HG03103 (cell line): ENCODE measurements around the gene MSI2.

Experiments used
- ATAC-seq: cut with Tn5 transposase; IDR thresholded peaks from one replicate; pipeline ENCODE4 v1.9.1; 2021; ENCODE audit warnings: low read depth; ENCODE audit not compliant: unreplicated experiment

Gene MSI2

GRCh38 chr17:57682701-57683100 lies 426.4 kb downstream of the MSI2 start:
- ATAC-seq: no peak

GRCh38 chr17:57684711-57685498 lies 428.6 kb downstream of the MSI2 start:
- ATAC-seq: no peak

DNA sequence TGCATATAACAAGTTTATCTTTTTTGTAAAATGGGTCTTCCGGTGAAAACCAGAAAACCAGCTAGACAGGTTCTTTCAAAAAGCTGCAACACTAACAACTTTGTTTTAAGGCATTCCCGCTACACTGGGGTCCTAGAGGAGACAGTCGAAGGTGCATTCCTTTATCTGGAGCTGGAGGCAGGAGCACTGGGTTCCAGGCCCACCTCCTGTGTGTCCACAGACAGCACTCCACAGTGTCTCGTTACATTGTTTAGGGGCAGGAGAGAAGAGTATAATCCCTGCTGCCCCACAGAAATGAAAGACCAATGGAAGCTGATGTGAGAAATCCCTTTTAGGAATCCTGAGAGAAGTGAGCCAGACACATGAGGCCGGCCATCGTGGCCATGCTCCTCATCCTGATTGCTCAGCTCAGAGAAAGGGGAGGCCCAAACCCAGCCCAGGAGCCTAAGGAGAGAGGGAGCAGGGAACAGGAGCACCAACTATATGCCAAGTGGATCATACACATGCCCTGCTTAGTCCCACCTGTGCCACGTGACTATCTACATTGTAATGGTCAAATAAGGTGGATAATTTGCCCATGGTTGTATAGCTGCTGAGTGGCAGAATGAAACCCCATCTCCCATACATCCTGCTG lies 429.3 kb downstream of the MSI2 start:
- no peak for ATAC-seq

DNA sequence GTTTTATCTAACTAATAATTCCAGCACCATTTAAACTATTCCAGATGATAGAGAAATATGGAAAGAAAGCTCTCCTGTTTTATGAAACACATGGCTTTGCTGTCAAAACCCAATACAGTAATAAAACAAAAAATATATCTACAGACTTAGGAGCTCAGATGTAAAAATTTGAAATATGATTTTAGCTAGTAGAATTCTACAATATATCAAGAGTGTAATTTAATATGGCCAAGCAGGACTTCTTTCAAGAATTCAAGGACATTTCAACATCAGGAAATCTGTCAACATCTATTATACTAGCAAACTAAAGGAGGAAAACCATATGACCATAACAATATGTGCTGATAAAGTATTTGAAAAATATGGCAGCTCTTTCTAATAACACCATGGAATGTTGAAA lies 431.3 kb downstream of the MSI2 start:
- ATAC-seq: no peak

- no peak for ATAC-seq
Observed at GRCh38 chr17:57689254-57689653, 432.9 kb downstream of the MSI2 start.

- no peak for ATAC-seq
Observed at GRCh38 chr17:57691939-57692338, 435.6 kb downstream of the MSI2 start.

DNA sequence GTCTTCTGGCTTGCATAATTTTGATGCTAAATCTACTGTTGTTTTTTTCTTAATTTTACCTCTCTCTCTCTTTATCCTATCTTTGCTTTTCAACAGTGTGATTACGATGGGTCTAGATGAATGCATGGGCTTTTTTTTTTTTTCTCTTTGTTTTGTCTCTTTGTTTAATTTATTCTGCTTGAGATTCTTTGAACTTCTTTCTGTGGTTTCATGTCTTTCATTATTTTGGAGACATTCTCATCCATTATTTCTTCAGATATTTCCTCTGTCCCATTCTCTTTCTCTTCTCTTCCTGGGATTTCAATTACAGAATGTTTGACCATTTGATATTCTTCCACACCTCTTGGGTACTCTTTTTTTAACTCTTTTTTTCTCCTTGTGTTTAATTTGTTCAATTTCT lies 436.4 kb downstream of the MSI2 start:
- no peak for ATAC-seq

DNA sequence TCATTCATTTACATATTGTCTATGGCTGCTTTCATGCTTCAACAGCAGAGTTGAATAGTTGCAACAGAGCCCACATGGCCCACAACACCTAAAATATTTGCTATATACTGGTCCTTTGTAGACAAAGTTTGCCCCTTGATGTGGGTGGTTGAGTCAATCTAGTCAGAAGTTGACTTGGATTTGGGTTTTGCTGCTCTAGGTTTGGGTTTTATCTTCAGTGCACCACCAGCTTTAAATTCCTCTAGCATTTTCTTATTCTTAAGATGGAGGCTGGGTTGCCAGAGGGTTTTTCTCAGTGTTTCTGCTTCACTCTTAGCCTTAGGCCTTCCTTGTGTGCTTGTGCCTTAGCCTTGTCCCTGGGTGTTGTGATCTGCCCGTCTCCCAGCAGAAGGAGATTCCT lies 437.7 kb downstream of the MSI2 start:
- ATAC-seq: no peak

- no peak for ATAC-seq
Observed at GRCh38 chr17:57696050-57696449, 439.7 kb downstream of the MSI2 start.

DNA sequence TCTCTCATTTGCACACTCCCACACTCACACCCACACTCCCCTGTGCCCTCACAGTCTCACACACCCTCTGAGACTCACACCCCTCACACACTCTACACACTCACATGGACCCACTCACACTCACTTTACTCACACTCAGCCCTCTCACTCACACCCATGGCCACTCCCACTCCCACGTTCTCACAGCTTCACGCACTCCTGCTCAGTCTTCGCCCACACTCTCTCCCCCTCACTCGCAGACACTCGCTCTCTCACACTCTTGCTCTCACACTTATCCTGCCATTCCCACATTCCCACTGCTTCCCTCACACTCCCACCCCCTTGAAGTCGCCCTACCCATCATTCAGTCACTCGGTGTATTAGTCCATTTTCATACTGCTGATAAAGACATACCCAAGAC lies 440.9 kb downstream of the MSI2 start:
- ATAC-seq: no peak

DNA sequence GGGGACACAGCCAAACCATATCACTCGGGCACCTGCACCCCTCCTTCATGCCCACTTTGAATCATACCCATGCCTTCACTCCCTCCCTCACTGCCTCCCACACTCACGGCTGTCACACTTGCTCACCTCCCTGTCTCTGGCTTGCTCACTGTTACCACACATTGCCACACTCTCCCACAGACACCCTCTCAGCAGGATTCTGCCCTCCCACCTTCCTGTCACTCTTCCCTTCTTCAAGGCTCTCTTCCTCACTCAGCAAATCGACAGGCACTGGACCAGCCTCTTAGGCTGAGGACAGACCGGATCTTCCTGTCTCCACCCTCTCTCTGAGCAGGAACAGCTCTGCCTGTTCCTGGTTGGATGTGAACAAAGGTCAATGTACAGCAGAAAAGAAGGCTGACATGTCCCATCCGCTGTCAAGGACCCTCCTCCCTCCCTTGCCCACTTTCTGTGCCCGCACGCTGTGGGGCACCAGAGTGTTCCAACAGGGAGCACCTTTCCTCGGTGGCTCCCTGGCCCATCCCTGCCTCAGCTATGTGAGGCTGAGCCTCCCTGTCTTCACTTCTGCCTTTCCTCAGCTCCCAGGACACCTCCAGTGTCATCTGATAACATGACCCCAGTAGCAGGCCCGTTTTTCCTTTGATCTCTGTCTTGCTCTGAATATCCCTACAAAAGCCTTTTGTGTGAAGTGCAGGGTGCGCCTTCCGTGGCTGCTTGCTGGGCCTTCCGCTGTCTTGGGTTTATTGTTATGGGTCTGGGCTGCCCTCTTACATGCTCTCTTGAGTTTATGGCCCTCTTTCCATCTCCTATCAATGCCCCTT lies 441.8 kb downstream of the MSI2 start:
- ATAC-seq: no peak

DNA sequence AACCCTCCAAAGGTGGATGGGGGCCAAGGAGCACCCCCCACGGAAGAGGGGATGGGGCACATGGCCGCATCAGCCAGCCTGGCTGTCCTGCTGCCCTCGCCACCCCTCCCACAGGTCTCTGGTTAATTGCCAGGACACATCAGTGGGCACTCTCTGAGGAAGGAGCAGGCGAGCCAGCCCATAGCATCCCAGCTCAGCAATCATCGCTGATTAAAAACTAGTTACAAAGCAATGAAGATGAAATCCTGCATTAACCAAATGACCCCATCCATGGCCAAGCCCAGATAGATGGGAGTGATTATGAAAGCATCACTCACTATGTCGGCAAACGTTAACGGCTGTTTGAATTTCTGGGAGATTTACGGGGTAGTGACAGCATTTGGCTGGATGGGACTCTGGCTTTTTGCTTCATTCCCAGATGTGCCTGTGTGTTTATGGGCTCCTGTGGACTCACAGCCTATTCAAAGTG lies 443.5 kb downstream of the MSI2 start:
- ATAC-seq: no peak

GRCh38 chr17:57701124-57701523 lies 444.8 kb downstream of the MSI2 start:
- no peak for ATAC-seq

DNA sequence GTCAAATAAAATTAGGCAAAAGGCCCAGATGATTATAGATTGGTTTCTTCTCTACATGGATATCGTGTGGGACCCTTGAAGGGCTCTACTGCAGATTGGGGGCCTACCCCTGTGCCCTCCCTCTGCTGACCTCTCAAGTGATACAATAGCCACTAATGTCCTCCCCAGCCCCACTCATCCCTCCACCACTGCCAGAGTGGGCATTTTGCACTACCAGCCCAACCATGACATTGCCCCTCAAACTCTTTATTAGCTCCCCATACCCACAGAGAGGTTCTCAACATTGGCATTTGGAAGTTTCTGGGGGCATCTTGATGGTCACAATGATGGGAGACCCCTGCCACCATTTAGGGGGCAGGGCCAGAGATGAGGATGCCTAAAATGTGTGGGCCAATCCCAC lies 446.9 kb downstream of the MSI2 start:
- no peak for ATAC-seq

DNA sequence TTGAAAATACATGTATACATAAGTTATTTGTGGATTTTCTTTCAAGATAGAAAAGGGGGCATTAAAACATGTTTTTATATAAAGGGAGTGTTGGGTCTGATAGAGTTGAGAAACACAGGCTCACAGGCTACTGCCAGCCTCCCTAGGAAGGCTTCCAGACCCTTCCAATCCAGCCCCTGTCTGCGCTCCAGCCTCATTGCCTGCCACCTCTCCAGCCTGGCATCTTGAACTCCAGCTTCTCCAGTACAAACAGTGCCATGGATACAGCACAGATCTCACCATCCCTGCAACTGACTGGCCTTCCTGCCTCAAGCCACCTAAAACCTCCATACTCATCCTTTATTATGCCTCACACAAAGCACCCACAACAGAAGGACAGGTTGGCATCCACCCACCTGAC lies 448.1 kb downstream of the MSI2 start:
- no peak for ATAC-seq

- ATAC-seq: no peak
Observed at GRCh38 chr17:57705921-57706695, 449.8 kb downstream of the MSI2 start.

GRCh38 chr17:57706761-57707160 lies 450.4 kb downstream of the MSI2 start:
- ATAC-seq: no peak

- no peak for ATAC-seq
Observed at GRCh38 chr17:57707892-57708291, 451.6 kb downstream of the MSI2 start.

DNA sequence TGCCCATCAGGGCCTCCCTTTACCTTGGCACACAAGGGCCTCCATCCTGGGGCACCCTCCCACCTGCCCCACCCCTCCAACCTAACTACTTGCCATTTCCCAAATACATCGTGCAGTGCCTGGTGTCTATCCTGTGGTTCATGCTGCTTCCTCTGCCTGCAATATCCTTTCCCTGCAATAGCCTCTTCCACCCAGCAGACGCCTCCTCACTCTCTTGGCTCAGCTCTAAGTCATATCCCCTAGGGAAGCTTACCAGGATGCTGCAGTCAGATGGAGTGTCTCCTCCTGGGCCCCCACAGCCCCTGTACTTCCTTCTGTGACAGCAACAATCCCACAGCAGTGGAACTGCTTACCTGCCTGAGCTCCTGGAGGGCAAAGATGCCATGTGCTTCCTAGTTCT lies 452.1 kb downstream of the MSI2 start:
- no peak for ATAC-seq

DNA sequence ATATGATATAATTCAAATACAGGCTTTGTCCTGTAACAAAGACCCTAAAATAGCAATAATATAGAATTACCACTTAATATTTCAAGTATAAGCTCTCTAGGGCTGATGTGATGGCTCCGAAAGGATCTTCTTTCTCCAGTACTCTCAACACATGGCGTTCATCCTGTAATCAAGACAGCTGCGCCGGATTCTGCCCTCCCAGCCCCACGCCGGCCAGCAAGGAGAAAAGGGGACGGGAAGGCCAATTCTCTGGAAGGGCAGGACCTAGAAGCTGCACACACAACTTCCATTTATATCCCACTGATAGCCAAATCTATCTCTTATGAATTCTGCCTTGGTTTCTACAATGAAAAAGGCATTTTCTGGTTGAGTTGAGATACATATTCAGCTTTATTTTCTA lies 456.8 kb downstream of the MSI2 start:
- ATAC-seq: no peak
